Activated CD8-positive, alpha-beta memory T cell treated with anti-CD3 and anti-CD28 coated beads, Interleukin-2, amount 50 U/mL, for 24 hours (primary cell): ENCODE results near the gene RFX2.
"Not testable (repeated sequence)": the region's sequence is repeated elsewhere in the genome, so short reads cannot be mapped to it uniquely, and the experiment has no call there.

Source experiments
- DNase-seq: peaks from one replicate; pipeline ENCODE4 v3.0.0-alpha.2; 2020; ENCODE audit errors: extremely low read depth

The RFX2 gene

DNA sequence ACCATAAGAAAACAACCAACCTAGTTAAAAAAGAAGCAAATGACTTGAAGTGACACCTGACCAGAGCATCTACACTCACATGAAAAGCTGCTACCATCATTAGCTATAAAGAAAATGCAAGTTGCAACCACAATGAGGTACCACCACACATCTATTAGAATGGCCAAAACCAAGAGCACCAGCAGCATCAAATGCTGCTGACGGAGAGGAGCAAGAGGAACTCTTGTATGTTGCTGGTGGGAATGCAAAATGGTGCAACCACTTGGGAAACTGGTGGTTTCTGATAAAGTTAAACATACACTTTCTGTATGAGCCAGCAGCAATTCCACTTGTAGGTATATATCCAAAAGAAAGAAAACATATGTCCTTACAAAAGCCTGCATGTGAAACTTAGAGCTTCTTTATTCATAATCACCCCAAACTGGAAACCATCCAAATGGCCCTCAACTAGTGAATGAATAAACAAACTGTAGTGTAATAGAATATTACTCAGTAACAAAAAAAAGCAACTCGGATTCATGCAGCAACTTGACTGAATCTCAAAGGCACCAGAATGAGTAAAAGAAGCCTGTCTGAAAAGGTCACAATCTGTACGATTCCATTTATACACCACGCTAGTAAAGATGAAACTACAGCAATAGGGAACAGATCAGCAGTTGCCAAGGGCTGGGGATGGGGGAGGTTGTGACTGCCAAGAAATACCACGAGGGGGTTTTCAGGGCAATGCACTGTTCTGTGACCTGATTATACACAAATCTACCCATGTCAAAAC is 71.5 kb downstream of the RFX2 start:
- DNase-seq, result no peak

- DNase-seq, result no peak
These were observed 75.3 kb downstream of the RFX2 start for GRCh38 chr19:6035026-6035425.

GRCh38 chr19:6034512-6034911 is 75.8 kb downstream of the RFX2 start:
- no peak for DNase-seq

GRCh38 chr19:6033744-6034264 is 76.5 kb downstream of the RFX2 start:
- no peak for DNase-seq

- no peak for DNase-seq
These were observed 77.5 kb downstream of the RFX2 start for GRCh38 chr19:6032827-6033226.

GRCh38 chr19:6032381-6032780 is 77.9 kb downstream of the RFX2 start:
- DNase-seq, result no peak

- no peak for DNase-seq
These were observed 80.1 kb downstream of the RFX2 start for GRCh38 chr19:6030214-6030507.

GRCh38 chr19:6026390-6027227 is 83.7 kb downstream of the RFX2 start:
- no peak for DNase-seq

- DNase-seq, result not testable (repeated sequence)
These were observed 85.5 kb downstream of the RFX2 start for GRCh38 chr19:6024756-6025155.

DNA sequence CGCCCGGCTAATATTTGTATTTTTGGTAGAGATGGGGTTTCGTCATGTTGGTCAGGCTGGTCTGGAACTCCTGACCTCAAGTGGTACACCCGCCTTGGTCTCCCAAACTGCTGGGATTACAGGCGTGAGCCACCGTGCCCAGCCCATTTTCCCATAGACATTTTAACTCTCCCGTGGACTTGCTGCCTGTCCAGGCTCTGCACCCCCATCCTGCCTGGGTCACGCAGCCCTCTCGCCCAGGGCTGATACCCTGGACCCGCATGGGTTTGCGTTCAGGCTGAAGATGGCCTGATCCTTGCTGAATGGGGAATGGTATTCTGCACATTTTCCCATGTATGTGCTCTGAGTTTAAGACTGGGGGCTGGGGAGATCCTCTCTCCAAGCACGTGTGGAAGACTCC is 86.4 kb downstream of the RFX2 start:
- no peak for DNase-seq

GRCh38 chr19:6023085-6023682 is 87.1 kb downstream of the RFX2 start:
- no peak for DNase-seq

GRCh38 chr19:6022570-6023064 is 87.7 kb downstream of the RFX2 start:
- no peak for DNase-seq

DNA sequence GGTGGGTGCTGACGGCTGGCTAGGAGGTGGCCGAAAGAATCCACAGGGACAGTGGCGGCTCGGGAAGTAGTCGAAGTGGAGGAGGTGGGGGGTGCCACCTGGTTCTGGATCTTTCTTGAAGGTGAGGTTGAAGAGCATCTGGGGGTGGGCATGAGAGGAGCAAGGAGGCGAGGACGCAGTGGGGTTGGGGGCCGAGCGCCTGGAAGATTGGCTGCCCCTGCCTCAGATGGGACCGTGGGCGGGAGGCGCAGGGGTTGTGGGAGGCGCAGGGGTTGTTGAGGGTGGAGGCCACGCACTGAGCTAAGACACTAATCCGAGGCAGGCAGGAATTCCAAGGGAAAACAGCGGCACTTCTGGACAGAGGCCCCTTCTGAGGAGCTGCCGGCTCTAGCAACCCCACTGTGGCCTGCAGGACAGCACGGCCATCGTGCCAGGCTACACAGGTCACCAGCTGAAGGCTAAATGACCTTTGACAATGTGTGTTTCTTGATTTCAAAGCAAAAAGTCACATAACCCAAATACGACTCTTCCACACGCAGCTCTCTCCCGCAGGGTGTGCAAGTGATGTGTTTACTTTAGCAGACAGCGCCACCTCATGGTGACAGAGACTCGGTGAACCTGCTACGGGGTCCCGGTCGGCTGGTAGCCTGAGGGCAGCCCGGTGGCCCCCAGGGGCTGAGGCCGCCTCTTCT is 88.3 kb downstream of the RFX2 start:
- DNase-seq, result peak; percentile 59

DNA sequence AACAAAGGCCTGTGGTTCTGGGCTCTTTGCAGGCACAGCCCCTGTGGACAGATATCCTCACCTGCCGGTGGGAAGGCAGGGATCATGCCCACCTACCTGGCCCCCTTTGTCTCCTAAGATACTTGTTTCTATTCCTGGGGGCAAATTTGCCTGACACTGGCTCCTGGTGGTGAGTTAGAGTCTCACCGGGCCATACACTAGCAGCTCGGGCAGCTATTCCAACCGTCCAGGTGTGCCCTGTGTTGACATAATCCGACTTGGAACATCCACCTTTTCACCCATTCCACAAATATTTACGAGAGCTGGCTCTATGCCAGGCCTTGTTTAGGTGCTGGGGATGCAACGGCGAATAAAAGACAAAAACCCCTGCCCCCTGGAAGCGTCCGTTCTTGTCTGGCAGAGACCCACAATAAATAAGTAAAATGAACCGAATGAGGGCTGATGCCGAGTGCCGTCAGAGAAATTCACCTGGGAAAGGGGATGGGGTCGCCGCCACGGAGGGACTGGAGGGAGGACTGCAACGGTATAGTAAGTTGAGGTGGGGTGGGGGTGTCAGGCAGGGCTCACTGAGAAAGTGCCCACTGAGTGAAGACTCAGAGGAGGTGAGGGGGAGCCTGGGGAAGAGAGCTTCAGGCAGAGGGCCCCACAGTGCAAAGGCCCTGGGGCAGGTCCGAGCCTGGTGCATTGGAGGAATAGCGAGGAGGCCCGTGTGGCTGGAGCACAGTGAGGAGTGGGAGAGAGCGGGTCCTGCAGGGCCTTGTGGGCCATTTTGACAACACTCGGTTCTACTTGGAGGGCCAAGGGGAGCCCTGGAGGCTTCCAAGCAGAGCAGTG is 89.1 kb downstream of the RFX2 start:
- DNase-seq, result no peak

- DNase-seq, result no peak
These were observed 90.0 kb downstream of the RFX2 start for GRCh38 chr19:6020166-6020882.

- DNase-seq, result no peak
These were observed 91.5 kb downstream of the RFX2 start for GRCh38 chr19:6018786-6019185.

DNA sequence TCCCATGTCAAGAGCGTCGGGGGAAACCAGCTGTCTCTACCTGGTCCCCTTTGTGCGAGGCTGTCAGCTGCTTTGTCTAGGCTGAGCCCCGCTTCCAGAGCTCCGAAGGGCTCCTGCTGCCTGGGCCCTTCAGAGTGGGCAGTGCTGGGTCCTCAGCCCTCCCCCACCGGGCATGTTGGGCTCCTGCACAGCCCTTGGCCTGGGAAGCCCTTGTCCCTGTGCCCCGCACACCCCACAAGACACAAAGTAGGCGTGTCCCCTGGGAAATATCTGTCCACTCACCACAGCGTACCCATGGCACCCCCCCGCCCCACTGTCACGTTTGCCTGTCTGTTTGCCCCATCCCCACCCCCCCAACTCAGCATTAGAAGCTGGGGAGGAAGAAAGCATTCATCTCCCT is 92.7 kb downstream of the RFX2 start:
- DNase-seq, result no peak

DNA sequence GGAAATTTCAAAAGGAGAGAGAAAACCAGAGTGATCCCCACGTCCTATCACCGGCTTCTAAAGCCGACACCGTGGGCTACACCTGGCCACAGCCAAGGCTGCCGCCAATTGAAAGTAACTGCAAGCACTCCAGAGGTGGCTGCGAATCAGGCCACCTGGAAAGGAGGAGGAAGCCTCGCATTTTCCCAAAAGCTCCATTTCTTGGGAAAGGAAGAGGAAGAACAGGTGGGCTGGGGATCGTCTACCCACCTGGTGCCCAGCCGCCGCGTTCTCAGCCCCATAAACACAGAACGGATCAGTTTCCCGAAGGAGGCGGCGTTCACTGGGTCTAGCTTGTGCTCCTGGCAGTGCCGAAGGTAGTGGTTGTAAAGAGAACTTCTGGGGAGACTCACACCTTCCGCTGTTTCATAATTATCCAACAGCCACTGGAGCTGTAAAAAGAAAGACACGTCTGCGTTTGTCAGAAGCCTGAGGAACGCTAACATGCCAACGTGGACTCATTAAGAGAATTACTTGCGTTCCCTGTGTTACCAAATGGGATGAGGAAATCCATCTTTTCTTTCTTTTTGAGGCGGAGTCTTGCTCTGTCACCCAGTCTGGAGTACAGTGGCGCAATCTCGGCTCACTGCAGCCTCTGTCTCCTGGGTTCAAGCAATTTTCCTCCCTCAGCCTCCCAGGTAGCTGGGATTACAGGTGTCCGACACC is 94.3 kb downstream of the RFX2 start:
- DNase-seq, result no peak

DNA sequence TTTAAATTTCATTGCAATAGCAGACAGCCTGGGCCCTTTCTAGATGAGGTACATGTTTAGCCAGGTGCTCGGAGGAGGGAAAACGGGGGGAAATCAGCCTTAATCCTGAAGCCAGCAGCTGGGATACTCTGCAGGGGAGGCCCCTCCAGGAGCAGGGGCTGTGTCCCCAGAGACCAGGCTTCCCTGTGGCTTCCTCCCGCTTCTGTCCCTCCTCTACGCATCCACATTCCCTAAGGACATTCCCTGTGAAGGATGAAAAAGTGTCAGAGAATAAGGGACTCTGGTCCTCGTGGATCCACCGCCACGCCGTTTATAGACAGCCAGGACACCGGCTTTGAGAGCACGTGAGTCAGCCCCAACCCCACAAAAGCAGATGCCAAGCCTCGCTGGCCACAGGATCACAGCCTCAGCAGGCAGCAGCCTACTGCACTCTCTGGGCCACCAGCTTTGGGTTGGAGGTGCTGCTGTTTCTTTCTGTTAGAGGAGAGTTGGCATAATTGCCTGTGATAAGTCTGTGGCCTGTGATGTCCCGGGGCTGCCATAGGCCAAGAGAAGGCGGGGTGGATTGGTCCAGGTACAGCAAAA is 95.7 kb downstream of the RFX2 start:
- no peak for DNase-seq
